PC-3 (cell line): ENCODE results near the gene CLOCK. TPM values are rescaled to one million over a fixed set of nuclear protein-coding genes. Genes with fewer than 3 reads are reported as not detected.

Experiments used
- ATAC-seq: fragments of 200-7000 bp; cut with Tn5 transposase; 2 replicates; pipeline ENCODE4 v1.9.1; 2020; ENCODE audit warnings: mild to moderate bottlenecking, moderate library complexity
- BruUV-seq: library from RNA; stranded (reverse); fragments of 400-500 nt; replicated peaks from 2 replicates; lab custom pipeline; 2021; lab: Mats Ljungman, UMichigan
- CTCF ChIA-PET: fragments of 300-600 bp; sonication (Branson Sonifier 250); formaldehyde crosslinking; loops from one replicate; lab custom pipeline; 2022; ENCODE audit warnings: antibody characterized with exemption; lab: Charles Lee
- POLR2A ChIA-PET: fragments of 300-600 bp; sonication (Branson Sonifier 250); formaldehyde crosslinking; loops from one replicate; lab custom pipeline; 2022; ENCODE audit warnings: antibody characterized with exemption; ENCODE audit not compliant: unreplicated experiment; lab: Charles Lee
- DNase-seq: peaks from one replicate; pipeline ENCODE4 v3.0.0-alpha.2; 2015
- H2AFZ ChIP-seq: fragments of 300-600 bp; sonication (generic); 2 replicates; pipeline ENCODE4 v1.6.0; 2016; ENCODE audit warnings: antibody characterized with exemption, low read length
- H3F3A ChIP-seq: fragments of 300-600 bp; sonication (generic); one replicate; pipeline ENCODE4 v1.6.0; 2017; ENCODE audit warnings: antibody characterized with exemption, low read length, control low read depth, mild to moderate bottlenecking; ENCODE audit not compliant: unreplicated experiment
- H3K27ac ChIP-seq: fragments of 300-600 bp; sonication (generic); 2 replicates; pipeline ENCODE4 v1.5.1; 2016; ENCODE audit warnings: mild to moderate bottlenecking, low read length
- H3K27me3 ChIP-seq: fragments of 300-600 bp; sonication (generic); 2 replicates; pipeline ENCODE4 v1.6.1; 2016; ENCODE audit warnings: low read length, mixed read lengths
- H3K36me3 ChIP-seq: fragments of 300-600 bp; sonication (generic); 2 replicates; pipeline ENCODE4 v1.6.1; 2016; ENCODE audit warnings: low read depth, mixed run types, low read length, mixed read lengths
- H3K4me1 ChIP-seq: fragments of 300-600 bp; sonication (generic); 2 replicates; pipeline ENCODE4 v1.5.1; 2016; ENCODE audit warnings: low read length; ENCODE audit not compliant: insufficient read depth
- H3K4me2 ChIP-seq: fragments of 300-600 bp; sonication (generic); 2 replicates; pipeline ENCODE4 v1.6.0; 2016; ENCODE audit warnings: low read length
- H3K4me3 ChIP-seq: fragments of 300-600 bp; sonication (generic); 2 replicates; pipeline ENCODE4 v1.5.1; 2016; ENCODE audit warnings: mild to moderate bottlenecking, low read length, mixed read lengths
- H3K79me2 ChIP-seq: fragments of 300-600 bp; sonication (generic); 2 replicates; pipeline ENCODE4 v1.6.1; 2017; ENCODE audit warnings: low read length, mixed read lengths
- H3K9ac ChIP-seq: fragments of 300-600 bp; sonication (generic); 2 replicates; pipeline ENCODE4 v1.6.0; 2016; ENCODE audit warnings: mild to moderate bottlenecking, low read length
- H3K9me2 ChIP-seq: fragments of 300-600 bp; sonication (generic); replicated peaks from 2 replicates; pipeline ENCODE4 v1.6.1; 2016; ENCODE audit warnings: mixed run types, low read length, mixed read lengths
- H3K9me3 ChIP-seq: fragments of 300-600 bp; sonication (generic); 2 replicates; pipeline ENCODE4 v1.6.1; 2016; ENCODE audit warnings: low read length, mixed read lengths
- H4K20me1 ChIP-seq: fragments of 300-600 bp; sonication (generic); 2 replicates; pipeline ENCODE4 v1.6.1; 2016; ENCODE audit warnings: low read length, mixed read lengths
- CTCF ChIP-seq: fragments of 300-600 bp; sonication (generic); conservative IDR thresholded peaks from 2 replicates; pipeline ENCODE4 v1.5.1; 2017; ENCODE audit warnings: antibody characterized with exemption, low read depth, mild to moderate bottlenecking, low read length
- EZH2 ChIP-seq: fragments of 300-600 bp; sonication (generic); IDR thresholded peaks from one replicate; pipeline ENCODE4 v1.6.1; 2017; ENCODE audit warnings: antibody characterized with exemption, mild to moderate bottlenecking, low read length; ENCODE audit not compliant: unreplicated experiment
- EZH2phosphoT487 ChIP-seq: fragments of 300-600 bp; sonication (generic); IDR thresholded peaks from 2 replicates; pipeline ENCODE4 v1.6.1; 2018; ENCODE audit warnings: mild to moderate bottlenecking, antibody characterized with exemption, low read length, borderline replicate concordance
- intact Hi-C: fragments of 100-400 bp; cut with micrococcal nuclease; formaldehyde crosslinking; loops from 2 replicates; pipeline ENCODE4 v1.9.0; 2023
- total RNA-seq: library from RNA; depleted of rRNA; stranded (reverse); fragments of >200 nt; gene quantifications from 2 replicates; pipeline ENCODE4 v1.2.3, GENCODE V29; 2014

The CLOCK gene
- total RNA-seq, 1 experiment from 2014 or later = 39.7 TPM

DNA sequence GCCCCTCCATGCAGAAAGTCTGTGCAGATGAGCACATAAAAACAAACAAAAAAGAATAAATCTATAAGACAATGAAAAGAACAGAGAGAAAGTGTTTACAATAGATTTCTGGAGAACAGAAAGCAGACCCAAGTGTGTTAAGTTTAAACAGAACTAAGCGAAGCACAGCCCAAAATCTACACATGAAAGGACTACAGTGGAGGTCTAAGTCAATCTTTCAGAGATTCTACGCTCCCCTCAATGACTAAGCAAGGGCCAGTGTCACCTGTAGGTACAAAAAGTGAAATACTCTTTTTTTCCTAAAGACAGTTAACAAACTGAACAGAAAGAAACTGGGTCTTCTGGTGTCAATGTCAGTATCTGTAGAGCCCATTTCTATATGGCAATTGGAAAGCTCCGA is 18.2 kb downstream of the CLOCK start:
- peaks cover 91% of the 10 kb centered on the region for H3K79me2 ChIP-seq
- H3K9me2 ChIP-seq = no peaks in the 10 kb centered on the region
- no peaks in the 10 kb centered on the region for H3K9me3 ChIP-seq
- TF ChIP-seq EZH2phosphoT487 (no peak), EZH2 (no peak), CTCF (no peak)
- intact Hi-C loops = no loop called here
- H3K36me3 ChIP-seq = peaks cover 11% of the 10 kb centered on the region
- no peaks in the 10 kb centered on the region for H4K20me1 ChIP-seq
- ATAC-seq (no peak), DNase-seq (no peak)
- no peaks in the 10 kb centered on the region for H3K4me1 ChIP-seq
- POLR2A ChIA-PET = no interaction called here
- no peaks in the 10 kb centered on the region for H3K27me3 ChIP-seq
- no peak overlapping the region for H2AFZ ChIP-seq
- H3K27ac ChIP-seq = no peak overlapping the region
- H3F3A ChIP-seq = no peaks in the 10 kb centered on the region
- H3K9ac ChIP-seq = no peak overlapping the region
- CTCF ChIA-PET = no interaction called here
- no TSS peak for BruUV-seq
- H3K4me2 ChIP-seq = no peak overlapping the region
- H3K4me3 ChIP-seq = no peak overlapping the region

GRCh38 chr4:55524844-55525571 is 21.7 kb downstream of the CLOCK start:
- Histone ChIP-seq H4K20me1 (no peaks in the 10 kb centered on the region), H3K27me3 (no peaks in the 10 kb centered on the region), H3K4me3 (no peak overlapping the region), H3K79me2 (peaks cover 87% of the 10 kb centered on the region), H3F3A (no peaks in the 10 kb centered on the region), H3K4me1 (no peaks in the 10 kb centered on the region), H2AFZ (no peak overlapping the region), H3K9me2 (no peaks in the 10 kb centered on the region), H3K9me3 (no peaks in the 10 kb centered on the region), H3K27ac (no peak overlapping the region), H3K36me3 (peaks cover 3% of the 10 kb centered on the region), H3K4me2 (no peak overlapping the region), H3K9ac (no peak overlapping the region)
- ChIA-PET POLR2A (no interaction called here), CTCF (interaction anchor here (0.6 kb wide), 1 partner anchor 28 kb away, joined by 4 read pairs; no protein-coding TSS in a partner anchor)
- BruUV-seq = no TSS peak
- ATAC-seq (no peak), DNase-seq (no peak)
- TF ChIP-seq EZH2phosphoT487 (no peak), EZH2 (no peak), CTCF (no peak)
- intact Hi-C loops = no loop called here

- ATAC-seq (no peak), DNase-seq (no peak)
- Histone ChIP-seq H3K9me3 (no peaks in the 10 kb centered on the region), H3K4me2 (no peak overlapping the region), H3K9me2 (no peaks in the 10 kb centered on the region), H3K4me1 (peaks cover 11% of the 10 kb centered on the region), H3K27ac (no peak overlapping the region), H3K9ac (no peak overlapping the region), H3K27me3 (no peaks in the 10 kb centered on the region), H3K36me3 (no peaks in the 10 kb centered on the region), H4K20me1 (no peaks in the 10 kb centered on the region), H3K4me3 (no peak overlapping the region), H2AFZ (no peak overlapping the region), H3K79me2 (peaks cover 72% of the 10 kb centered on the region), H3F3A (peaks cover 8% of the 10 kb centered on the region)
- ChIA-PET CTCF (no interaction called here), POLR2A (no interaction called here)
- intact Hi-C loops = no loop called here
- no peak for TF ChIP-seq EZH2
- no peak for TF ChIP-seq CTCF
- no peak for TF ChIP-seq EZH2phosphoT487
- no TSS peak for BruUV-seq
Observed at GRCh38 chr4:55518442-55518841, 28.3 kb downstream of the CLOCK start.
